Inferior parietal cortex (tissue), 1 donor: ENCODE data around the gene STRA6.
A peak's percentile ranks its signal among the peaks of the same experiment; 100 is the strongest.

Experiments
- DNase-seq: peaks from one replicate; pipeline ENCODE4 v3.0.0-alpha.2; 2016; ENCODE audit errors: extremely low spot score

STRA6 gene

GRCh38 chr15:74180881-74181602, 21.5 kb downstream of the STRA6 start:
- no peak for DNase-seq

DNA sequence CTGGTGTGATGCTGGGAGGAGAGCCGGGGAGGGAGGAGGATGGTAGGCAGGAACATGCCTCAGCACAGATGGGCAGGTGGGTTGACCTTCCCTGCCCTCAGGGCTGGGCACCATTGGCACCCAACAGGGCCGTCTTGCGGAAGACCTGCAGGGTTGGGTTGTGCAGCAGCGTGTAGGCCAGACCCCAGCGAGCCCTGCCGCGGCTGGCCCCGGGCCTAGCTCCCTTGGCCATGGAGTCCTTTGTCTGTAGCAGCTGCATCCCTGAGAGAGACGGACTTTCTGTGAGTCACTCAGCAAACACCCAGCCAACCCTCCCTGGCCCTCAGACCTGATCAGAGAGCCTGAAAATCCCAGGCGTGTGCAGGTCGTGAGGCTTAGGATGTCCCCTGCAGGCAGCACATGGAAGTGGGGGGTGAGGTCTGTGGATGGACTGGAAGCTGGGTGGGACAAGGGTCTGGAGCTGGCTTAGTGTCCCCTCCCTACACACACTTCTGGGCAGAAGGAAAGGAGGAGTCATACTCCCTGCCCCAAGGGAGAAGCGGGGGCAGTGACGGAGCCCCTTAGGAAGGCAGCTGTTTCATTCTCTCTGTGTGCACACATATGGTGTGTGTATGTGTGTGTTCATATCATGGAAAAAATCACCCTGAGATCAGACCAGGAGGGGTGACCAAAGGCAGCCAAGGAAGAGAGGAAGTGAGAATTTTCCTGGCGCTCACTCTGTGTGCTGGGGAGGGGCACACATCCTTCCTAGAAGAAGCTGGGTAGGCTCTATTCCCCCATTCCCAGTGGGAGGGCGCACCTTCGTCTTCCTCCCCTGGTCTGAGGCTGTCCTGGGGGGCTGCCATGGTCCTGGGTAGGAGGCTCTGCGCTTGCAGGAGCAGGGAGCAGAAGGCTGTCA, 22.4 kb downstream of the STRA6 start:
- no peak for DNase-seq

DNA sequence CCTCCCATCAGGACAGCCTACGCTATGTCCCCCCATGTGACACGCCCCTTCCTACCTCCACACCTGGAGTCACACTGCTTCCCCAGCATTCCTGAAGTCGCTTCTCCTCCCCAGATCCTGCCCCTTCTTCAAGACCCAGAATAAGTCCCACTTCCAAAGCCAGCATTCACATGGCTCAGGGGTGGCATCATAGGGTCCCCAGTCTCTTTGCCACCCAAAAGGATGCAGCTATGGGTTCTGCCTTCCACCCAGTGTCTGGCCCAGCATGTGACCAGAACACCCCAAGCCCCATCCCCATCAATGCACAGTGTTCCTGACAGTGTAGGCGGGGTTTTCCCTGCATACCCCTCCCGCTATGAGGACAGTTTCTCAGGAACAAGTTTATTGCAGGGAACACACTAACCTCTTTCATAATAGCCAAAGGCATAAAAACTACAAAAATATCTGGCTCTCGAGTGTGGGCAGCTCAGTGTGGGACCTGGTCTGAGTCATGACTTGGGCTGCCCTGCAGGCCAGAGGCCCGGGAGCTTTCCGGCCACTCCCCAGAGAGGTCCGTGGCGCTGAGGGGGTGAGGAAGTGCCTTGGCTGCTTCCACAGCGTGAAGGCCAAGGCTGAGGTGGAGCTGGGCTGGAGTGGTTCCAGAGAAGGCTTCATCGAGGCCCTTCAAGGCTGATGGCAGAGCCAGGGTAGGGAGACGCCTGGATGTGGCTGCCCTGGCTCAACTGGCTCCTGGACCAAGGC, 23.3 kb downstream of the STRA6 start:
- no peak for DNase-seq

- no peak for DNase-seq
Measured at GRCh38 chr15:74178326-74179100, 24.1 kb downstream of the STRA6 start.

GRCh38 chr15:74176262-74177214, 26.0 kb downstream of the STRA6 start:
- DNase-seq: no peak

GRCh38 chr15:74175271-74176191, 27.1 kb downstream of the STRA6 start:
- DNase-seq: no peak

GRCh38 chr15:74174958-74175253, 27.7 kb downstream of the STRA6 start:
- no peak for DNase-seq

DNA sequence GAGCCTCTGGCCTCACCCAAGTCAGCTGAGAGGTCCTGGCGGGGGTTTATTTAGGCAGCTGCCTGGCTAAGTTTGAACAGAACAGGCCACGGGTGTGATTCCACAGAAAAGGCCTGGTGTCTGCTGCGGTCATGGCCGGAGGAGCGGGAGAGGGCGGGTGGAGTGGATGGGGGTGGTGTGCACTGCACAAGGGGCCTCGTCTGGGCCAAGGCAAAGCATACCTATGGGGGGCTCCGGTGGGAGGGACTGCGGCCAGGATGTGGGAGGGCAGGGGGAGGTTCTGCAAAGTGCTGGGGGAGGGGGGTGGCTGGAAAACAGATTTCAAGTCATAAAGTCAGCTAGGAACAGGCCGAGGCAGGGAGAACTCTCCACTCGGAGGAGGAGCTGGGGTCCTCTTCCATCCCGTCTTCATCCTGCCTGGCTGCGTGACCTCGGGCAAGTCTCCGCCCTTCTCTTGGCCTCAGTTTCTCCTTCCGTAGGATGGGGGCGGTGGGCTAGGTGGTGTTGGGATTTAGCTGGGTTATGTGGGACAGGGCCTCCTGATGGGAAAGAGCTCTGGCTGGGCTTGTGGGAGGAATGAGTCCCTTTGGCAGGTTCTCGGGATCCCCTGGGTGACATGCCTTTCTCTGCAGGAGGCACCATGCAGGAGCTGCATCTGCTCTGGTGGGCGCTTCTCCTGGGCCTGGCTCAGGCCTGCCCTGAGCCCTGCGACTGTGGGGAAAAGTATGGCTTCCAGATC, 28.2 kb downstream of the STRA6 start:
- no peak for DNase-seq

DNA sequence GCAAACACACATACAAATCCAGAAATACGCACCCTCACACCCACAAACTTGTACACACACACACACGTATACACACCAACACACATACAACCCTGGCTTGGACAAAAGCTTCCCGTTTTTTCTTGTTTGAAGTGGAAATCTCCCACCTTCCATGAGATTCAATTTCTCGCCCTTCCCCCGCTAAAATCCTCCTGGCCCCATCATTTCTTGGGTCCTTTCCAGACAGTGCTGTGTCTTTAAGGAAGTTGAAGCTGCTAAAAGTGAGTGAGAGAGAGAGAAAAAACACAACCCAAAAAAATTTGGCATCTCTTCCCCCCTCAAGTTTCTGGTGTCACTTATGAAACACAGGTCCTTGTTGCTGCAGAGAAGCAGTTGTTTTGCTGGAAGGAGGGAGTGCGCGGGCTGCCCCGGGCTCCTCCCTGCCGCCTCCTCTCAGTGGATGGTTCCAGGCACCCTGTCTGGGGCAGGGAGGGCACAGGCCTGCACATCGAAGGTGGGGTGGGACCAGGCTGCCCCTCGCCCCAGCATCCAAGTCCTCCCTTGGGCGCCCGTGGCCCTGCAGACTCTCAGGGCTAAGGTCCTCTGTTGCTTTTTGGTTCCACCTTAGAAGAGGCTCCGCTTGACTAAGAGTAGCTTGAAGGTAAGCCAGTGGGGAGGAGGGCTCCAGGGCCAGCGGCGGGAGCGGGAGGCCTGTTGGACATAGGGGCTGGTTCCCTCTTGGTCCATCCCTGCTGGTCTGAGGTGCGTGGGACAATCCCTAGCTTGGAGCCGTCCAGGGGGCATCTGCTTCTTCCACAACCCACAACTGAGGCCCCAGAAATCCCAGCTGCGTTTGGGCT, 29.0 kb downstream of the STRA6 start, which contains the start of gene ISLR:
TSS of gene ISLR (plus strand) at position 331 of the 839 bp plus-strand sequence. CDS start 1,149 bp downstream, outside the sequence.
- peak; percentile 27 for DNase-seq

DNA sequence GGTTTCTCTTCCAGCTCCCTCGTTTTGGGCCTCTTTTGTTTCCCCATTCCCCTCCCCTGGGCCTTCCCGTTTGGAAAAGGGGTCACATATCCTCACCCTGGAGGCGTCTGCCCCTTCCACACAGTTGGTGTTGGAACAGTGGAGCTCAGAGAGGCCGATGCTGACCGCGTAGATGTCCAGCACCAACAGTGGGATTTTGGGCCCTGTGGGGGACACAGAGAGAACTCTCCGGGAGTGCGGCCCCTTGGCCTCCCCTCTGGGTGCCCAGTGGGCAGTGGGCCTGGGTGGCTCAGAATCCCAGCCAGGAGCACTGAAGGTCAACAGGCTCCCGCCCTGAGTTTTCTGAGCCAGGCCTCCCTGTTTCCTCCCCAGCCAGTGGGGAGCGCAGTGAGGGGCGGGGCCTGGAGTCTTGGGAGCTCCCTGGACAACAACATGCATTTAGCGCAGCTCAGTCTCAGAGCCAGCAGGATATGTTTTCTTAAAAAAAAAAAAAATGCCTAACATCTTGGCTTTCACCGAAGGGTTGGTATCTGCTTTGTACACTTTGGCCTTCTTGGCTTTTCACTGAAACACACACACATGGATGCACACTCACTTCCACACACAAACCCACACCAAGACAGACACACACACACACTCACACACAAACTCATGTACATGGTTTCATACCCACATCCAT, 29.7 kb downstream of the STRA6 start:
- no peak for DNase-seq

DNA sequence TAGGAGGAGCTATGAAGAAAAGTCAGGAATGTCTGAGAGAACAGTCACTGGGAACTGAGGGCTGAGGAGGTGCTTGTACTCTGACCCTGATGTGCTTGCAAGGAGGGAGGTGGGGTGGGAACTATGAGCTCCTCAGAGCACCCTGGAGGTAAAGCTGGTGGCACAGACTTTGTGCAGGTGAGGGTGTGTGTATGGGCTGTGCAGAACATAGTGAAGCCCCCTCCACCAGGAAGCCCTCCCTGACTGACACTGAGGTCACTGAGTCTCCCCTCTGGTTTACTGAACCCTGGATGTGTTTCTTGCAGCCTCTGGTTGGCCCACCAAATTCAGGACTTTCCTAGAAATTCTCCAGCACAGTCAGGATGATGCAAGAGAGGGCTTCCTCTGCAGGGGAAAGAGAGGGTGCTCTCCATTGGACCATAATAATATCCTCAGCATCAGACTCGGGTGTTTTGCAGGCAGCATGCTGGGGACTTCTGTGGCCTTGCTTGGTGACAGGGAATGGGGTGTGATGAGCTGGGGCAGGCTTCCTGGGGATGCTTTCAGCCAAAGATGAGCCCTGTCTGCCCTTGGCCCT, 30.5 kb downstream of the STRA6 start:
- DNase-seq: no peak

GRCh38 chr15:74170875-74171578, 31.6 kb downstream of the STRA6 start:
- DNase-seq: no peak

DNA sequence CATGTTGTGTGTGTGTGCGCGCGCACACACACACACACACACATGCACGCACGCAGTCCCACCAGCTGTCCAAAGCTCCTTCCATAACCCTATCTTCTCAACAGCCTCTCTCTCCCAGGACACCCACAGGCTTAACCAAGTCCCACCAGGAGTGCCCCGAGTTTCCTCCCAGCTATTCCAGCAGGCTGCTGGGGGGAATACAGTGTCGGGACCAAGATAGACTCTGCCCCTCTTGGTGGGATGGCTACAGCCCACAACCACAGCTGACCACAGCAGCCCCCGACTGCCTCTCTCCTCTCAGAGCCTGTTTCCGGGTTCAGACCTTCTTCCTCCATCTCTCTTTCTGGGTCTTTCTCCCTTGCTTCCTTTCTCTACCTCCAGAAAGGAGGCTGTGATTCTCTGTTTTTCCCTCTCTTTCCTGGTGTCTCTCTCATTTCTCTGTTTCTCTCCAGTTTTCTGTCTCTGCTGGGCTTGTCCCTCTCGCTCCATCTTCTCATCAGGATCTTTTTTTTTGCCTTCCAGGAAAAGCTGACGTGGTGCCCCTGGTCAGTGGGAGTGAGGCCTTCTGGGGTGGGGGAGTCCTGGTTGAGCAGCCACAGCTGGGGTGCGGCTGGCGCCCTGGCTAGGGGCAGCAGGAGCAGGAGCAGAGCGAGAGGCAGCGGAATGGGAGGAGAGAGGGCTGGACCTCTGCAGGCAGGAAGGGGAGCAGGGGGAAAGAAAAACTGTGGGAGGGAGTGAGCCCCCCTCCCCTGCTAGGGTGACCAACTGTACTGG, 32.3 kb downstream of the STRA6 start:
- DNase-seq: no peak

DNA sequence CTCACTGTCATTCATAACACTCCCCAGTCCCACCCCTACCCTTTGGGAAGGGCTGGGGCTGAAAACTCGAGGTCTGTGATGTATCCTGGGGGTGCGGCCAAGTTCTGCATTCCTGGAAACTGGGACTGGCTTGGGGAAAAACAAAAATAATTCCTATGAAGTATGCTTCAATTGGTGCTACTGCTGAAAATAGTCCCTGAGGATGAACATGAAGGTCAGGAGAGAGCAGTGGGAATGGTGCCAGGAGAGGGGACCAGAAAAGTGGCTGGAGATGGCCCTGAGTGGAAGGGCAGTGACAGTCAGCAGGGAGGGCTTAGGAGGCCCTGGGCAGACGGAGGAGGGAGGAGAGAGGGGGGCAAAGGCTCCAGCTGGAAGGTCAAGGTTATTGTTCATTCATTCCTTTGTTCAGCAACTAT, 33.9 kb downstream of the STRA6 start:
- DNase-seq: no peak

DNA sequence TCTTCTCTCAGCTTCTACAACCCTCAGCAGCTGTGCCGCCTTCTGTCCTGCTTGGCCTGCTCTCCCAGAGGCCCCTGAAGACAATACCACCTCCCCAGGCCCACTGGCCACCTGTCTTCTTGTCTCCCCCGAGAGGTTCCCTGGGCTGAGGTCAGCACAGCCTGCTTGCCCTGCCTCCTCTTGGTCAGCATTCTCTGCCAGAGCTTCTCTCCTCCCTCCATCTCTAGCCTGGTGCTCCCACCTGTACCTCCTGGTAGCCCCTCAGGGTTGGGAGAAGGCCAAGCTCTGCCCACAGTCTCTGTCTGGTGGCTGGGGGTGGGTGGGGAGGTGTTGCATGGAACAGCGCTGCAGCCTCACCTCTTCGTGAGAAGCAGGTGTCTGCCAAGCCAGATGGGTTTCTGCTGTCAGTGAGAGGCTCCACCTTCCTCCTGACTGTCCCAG, 34.7 kb downstream of the STRA6 start:
- no peak for DNase-seq
